Sigmoid colon (tissue), 7 donors: ENCODE measurements around the gene AVP. TPM values are rescaled to one million over a fixed set of nuclear protein-coding genes. Genes with fewer than 3 reads are reported as not detected.

Experiments
- DNase-seq: peaks from one replicate; pipeline ENCODE4 v3.0.0-alpha.2; 2019
- H3K27ac ChIP-seq, 4 donors: fragments of 200-600 bp; sonication (generic); one replicate each; pipeline ENCODE4 v1.5.1; 2016 to 2019; ENCODE audit warnings: mild to moderate bottlenecking in 1 of 4
- H3K27me3 ChIP-seq, 3 donors: fragments of 200-600 bp; sonication (generic); one replicate each; pipeline ENCODE4 v1.5.1; 2019; ENCODE audit warnings: mild to moderate bottlenecking in 1 of 3
- H3K36me3 ChIP-seq, 4 donors: fragments of 200-600 bp; sonication (generic); one replicate each; pipeline ENCODE4 v1.5.1; 2016 to 2019
- H3K4me1 ChIP-seq, 4 donors: fragments of 200-600 bp; sonication (generic); one replicate each; pipeline ENCODE4 v1.5.1; 2017 to 2019
- H3K4me3 ChIP-seq, 4 donors: fragments of 200-600 bp; sonication (generic); one replicate each; pipeline ENCODE4 v1.5.1; 2017 to 2019; ENCODE audit warnings: mild to moderate bottlenecking in 2 of 4, moderate library complexity in 1 of 4
- H3K9me3 ChIP-seq, 4 donors: fragments of 200-600 bp in 3 of 4; sonication (generic) in 3 of 4; one replicate each; pipeline versions ENCODE4 v1.5.1 to v1.6.1; 2013 to 2019
- EP300 ChIP-seq, 4 donors: sonication (generic); formaldehyde crosslinking; IDR thresholded peaks; one replicate each; pipeline ENCODE4 v1.6.1; 2017; ENCODE audit warnings: antibody characterized with exemption in 4 of 4
- POLR2A ChIP-seq, 2 donors: fragments of 450-650 bp; IDR thresholded peaks; one replicate each; pipeline ENCODE4 v1.6.1; 2016; ENCODE audit warnings: antibody characterized with exemption in 2 of 2, mild to moderate bottlenecking in 2 of 2, moderate library complexity in 2 of 2
- POLR2AphosphoS5 ChIP-seq, 4 donors: sonication (generic); formaldehyde crosslinking; IDR thresholded peaks; one replicate each; pipeline ENCODE4 v1.6.1; 2017; ENCODE audit warnings: antibody characterized with exemption in 4 of 4
- whole genome bisulfite sequencing, 2 donors: extraction: QIAGEN DNeasy Blood & Tissue Kit; methylation state at CpG; one replicate each; pipeline ENCODE4 v1.1.7; 2013; 5-methylcytosine and 5-hydroxymethylcytosine counted together
- intact Hi-C: fragments of 100-400 bp; cut with DNase I; formaldehyde crosslinking; loops from one replicate; pipeline ENCODE4 v1.15.1; 2023
- polyA plus RNA-seq, 3 donors: library from polyadenylated mRNA; stranded (reverse); fragments of 200-250 nt; gene quantifications; one replicate each; pipeline ENCODE4 v1.2.3, GENCODE V29; 2013
- total RNA-seq, 4 donors: library from RNA; depleted of rRNA; stranded (reverse); fragments of >200 nt; gene quantifications; one replicate each; pipeline ENCODE4 v1.1.0, GENCODE V29; 2016
- TF ChIP-seq, protein P1 (sequence below), 4 experiments: fragments of 450-650 bp in 3 of 4; fragments of 200-600 bp in 1 of 4; IDR thresholded peaks; one replicate each; pipeline ENCODE4 v1.5.1; 2016 to 2019; ENCODE audit warnings: antibody characterized with exemption in 4 of 4, mild to moderate bottlenecking in 3 of 4, moderate library complexity in 2 of 4
- donor health status: healthy with polysubstance abuse.
- donor health status: Bipolar disorder and iron deficiency.
- donor health status: healthy.

Gene AVP
- total and polyA plus RNA-seq, 7 donors: not detected

DNA sequence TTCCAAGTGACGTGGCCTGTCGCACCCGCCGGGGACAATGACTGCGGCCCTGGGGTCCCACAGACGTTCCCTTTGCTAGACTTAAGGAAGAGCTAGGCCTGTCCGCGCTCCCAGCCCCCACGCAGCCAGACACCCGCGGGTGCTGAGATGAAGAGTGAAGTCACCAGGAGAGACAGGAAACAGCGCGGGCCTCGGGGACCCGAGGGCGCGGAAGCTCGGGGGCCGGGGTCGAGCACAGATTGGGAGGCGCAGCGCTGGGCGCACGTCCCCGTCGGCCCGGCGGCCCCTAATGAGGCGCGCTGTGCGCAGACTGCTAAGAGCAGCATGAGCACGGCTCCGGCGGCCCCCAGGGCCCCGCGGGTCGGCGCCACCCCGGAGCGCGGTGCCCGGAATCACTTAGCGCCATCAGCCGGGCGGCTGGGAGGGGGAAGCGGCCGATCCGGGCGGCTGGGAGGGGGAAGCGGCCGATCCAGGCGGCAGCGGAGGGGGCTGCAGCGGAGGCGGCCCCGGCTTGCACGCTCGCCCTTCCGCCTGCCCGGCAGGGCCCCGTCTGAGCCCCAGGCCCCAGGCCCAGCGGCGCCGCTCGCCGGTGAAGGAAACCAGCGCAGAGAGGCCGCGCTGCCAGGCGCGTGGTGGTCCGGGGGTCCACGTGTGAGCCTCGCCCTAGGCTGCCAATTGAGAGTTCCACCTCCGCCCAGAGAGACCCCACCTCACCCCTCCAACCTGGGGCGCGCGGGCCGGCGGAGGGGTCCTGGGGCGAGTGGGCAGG is 8.3 kb upstream of the AVP start:
- Histone ChIP-seq H3K36me3 (no peaks in the 10 kb centered on the region), H3K4me3 (peak overlapping the region in 2 of 4 donors; percentile 17 to 40), H3K9me3 (no peaks in the 10 kb centered on the region), H3K27ac (no peak overlapping the region), H3K4me1 (peaks cover 0 to 11% (median 4%) of the 10 kb centered on the region in 4 donors), H3K27me3 (peaks cover 11 to 36% (median 21%) of the 10 kb centered on the region in 3 donors)
- TF ChIP-seq EP300 (IDR thresholded peaks at IDR 0.05): no peak
- no peak for TF ChIP-seq POLR2A (IDR thresholded peaks at IDR 0.05)
- WGBS, 2 donors: 8 to 22% methylated on average over 81 of the region's 81 CpGs
- DNase-seq: no peak
- intact Hi-C loops: no loop called here

DNA sequence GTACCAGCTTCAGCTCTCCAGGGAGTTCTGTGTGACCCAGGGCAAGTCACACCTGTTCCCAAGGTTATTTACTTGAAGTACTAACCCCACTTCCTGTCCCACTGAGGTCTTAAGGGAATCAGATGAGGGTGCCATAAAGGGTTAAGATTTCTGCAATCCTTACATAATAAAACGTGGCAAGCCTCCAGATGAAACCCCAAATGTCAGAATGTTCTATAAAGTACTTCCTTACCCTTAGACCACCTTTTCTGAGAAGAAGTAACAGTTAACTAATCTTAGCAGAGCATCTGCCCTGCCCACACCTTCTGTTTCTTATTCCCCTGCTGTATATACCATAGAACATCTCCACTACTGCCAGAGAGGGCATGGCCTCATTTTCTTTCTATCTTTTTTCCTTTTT is 6.0 kb upstream of the AVP start:
- Histone ChIP-seq H3K4me3 (no peak overlapping the region), H3K9me3 (no peaks in the 10 kb centered on the region), H3K4me1 (peaks cover 0 to 11% (median 4%) of the 10 kb centered on the region in 4 donors), H3K27me3 (peaks cover 11 to 36% (median 21%) of the 10 kb centered on the region in 3 donors), H3K27ac (no peak overlapping the region), H3K36me3 (no peaks in the 10 kb centered on the region)
- intact Hi-C loops: no loop called here
- no peak for TF ChIP-seq POLR2AphosphoS5 (IDR thresholded peaks at IDR 0.05)
- TF ChIP-seq, protein P1, sequence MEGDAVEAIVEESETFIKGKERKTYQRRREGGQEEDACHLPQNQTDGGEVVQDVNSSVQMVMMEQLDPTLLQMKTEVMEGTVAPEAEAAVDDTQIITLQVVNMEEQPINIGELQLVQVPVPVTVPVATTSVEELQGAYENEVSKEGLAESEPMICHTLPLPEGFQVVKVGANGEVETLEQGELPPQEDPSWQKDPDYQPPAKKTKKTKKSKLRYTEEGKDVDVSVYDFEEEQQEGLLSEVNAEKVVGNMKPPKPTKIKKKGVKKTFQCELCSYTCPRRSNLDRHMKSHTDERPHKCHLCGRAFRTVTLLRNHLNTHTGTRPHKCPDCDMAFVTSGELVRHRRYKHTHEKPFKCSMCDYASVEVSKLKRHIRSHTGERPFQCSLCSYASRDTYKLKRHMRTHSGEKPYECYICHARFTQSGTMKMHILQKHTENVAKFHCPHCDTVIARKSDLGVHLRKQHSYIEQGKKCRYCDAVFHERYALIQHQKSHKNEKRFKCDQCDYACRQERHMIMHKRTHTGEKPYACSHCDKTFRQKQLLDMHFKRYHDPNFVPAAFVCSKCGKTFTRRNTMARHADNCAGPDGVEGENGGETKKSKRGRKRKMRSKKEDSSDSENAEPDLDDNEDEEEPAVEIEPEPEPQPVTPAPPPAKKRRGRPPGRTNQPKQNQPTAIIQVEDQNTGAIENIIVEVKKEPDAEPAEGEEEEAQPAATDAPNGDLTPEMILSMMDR (IDR thresholded peaks at IDR 0.05): no peak
- TF ChIP-seq EP300 (IDR thresholded peaks at IDR 0.05): no peak
- no peak for TF ChIP-seq POLR2A (IDR thresholded peaks at IDR 0.05)
- 2 to 4% methylated on average over 1 of the region's 1 CpG for WGBS, 2 donors
- DNase-seq: no peak

DNA sequence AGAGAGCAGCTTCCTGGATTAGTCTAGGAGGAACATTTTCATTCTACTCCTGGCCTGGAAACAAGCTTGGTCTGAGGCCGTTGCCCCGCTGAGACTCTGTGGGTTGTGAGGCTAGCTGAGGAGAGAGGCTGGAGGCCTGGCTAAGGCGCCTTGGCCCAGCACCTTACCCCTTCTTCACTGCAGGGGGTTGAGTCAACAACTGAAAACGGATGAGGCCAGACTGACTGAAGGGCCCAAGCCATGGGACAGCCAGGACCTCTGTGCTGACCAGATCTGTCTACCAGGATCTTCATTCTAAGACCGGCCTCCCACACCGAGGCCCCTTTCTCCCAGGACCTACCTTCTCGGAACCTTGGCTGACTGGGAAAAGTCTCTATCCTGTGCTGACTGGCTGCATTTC is 3.5 kb upstream of the AVP start:
- Histone ChIP-seq H3K9me3 (no peaks in the 10 kb centered on the region), H3K4me1 (peaks cover 0 to 15% (median 7%) of the 10 kb centered on the region in 4 donors), H3K4me3 (no peak overlapping the region), H3K36me3 (no peaks in the 10 kb centered on the region), H3K27me3 (peaks cover 12 to 45% (median 28%) of the 10 kb centered on the region in 3 donors), H3K27ac (no peak overlapping the region)
- no peak for DNase-seq
- WGBS, 2 donors: 81 to 88% methylated on average over 7 of the region's 7 CpGs
- TF ChIP-seq, protein P1 (IDR thresholded peaks at IDR 0.05): no peak
- intact Hi-C loops: no loop called here

DNA sequence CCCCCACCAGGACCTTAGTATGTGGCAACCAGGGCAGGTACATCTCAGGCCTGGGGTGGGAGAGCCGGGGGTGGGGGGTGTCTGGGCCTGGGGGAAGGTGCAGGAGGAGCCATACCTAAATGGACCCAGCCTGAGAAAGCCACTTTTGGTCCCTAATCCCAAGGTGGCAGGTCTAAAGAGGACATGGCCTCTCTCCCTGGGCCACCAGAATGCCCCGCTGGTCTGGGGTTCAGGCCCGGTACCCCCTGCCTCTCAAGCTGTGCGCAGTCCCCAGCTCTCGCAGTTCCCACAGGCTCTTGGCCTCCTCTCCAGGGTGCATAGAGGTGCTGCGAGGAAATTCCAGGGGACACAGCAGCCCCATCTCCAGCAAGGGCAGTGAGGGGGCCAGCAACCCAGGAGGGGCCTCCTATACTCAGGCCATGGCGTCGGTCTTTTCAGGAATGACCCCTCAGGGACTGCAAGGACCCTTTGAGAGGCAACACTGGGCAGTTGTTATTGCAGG is 1.1 kb upstream of the AVP start:
- H3K27ac ChIP-seq: no peak overlapping the region
- intact Hi-C loops: no loop called here
- no peak overlapping the region for H3K4me3 ChIP-seq
- no peaks in the 10 kb centered on the region for H3K36me3 ChIP-seq
- no peak for DNase-seq
- no peak for TF ChIP-seq POLR2AphosphoS5 (IDR thresholded peaks at IDR 0.05)
- no peak for TF ChIP-seq POLR2A (IDR thresholded peaks at IDR 0.05)
- no peak for TF ChIP-seq EP300 (IDR thresholded peaks at IDR 0.05)
- TF ChIP-seq, protein P1 (IDR thresholded peaks at IDR 0.05): no peak
- peaks cover 19 to 46% (median 32%) of the 10 kb centered on the region in 3 donors for H3K27me3 ChIP-seq
- peaks cover 0 to 18% (median 12%) of the 10 kb centered on the region in 4 donors for H3K4me1 ChIP-seq
- H3K9me3 ChIP-seq: no peaks in the 10 kb centered on the region
- 94 to 96% methylated on average over 8 of the region's 8 CpGs for WGBS, 2 donors

DNA sequence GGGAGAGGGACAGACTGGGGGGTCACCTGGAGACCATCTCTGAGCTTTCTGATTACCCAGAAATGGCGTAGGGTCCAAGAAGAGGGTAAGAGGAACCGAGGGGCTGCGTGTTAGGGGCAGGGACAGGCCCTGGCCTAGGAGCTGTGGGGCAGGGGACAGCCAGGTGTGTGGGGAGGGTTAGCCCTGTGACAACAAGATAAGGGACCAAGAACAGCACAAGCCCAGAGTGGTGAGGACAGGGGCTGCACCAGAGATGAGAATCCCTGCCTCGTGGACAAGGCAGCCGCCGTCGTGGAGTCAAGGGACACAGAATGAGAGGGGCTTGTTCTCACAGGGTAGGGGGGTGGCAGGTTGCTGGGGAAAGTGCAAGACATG is 449 bp upstream of the AVP start:
- no peak for DNase-seq
- peaks cover 0 to 18% (median 12%) of the 10 kb centered on the region in 4 donors for H3K4me1 ChIP-seq
- peaks cover 19 to 52% (median 35%) of the 10 kb centered on the region in 3 donors for H3K27me3 ChIP-seq
- H3K27ac ChIP-seq: no peak overlapping the region
- no peaks in the 10 kb centered on the region for H3K36me3 ChIP-seq
- H3K9me3 ChIP-seq: no peaks in the 10 kb centered on the region
- WGBS, 2 donors: 81 to 89% methylated on average over 7 of the region's 7 CpGs
- intact Hi-C loops: no loop called here
- TF ChIP-seq POLR2AphosphoS5 (IDR thresholded peaks at IDR 0.05): no peak
- TF ChIP-seq POLR2A (IDR thresholded peaks at IDR 0.05): no peak
- no peak for TF ChIP-seq EP300 (IDR thresholded peaks at IDR 0.05)
- TF ChIP-seq, protein P1 (IDR thresholded peaks at IDR 0.05): no peak
- H3K4me3 ChIP-seq: no peak overlapping the region
